ENCODE data around the gene HHAT. TPM values are rescaled to one million over a fixed set of nuclear protein-coding genes. Genes with fewer than 3 reads are reported as not detected.

Gene HHAT
- polyA plus RNA-seq, 1 experiment: 4.8 TPM

DNA sequence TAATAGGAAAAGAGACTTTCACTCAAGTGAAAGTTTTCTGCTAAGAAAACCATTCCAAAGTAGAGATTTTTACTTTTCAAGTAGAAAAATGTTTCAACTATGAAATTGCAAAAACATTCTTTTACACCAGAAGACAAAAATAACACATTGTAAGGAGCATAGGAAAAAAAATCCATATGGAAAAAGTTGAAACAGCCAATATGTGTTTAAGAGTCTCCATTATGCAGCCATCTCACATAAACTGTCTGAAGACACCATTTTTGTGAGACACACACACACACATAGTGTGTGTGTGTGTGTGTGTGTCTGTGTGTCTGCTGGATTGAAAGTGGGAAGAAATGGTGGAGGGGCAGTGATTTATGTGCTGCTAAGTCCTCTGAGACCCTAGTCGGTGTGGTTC, 162.1 kb downstream of the HHAT start:
- POLR2A ChIA-PET: no interaction called here
- TF ChIP-seq, protein P1, sequence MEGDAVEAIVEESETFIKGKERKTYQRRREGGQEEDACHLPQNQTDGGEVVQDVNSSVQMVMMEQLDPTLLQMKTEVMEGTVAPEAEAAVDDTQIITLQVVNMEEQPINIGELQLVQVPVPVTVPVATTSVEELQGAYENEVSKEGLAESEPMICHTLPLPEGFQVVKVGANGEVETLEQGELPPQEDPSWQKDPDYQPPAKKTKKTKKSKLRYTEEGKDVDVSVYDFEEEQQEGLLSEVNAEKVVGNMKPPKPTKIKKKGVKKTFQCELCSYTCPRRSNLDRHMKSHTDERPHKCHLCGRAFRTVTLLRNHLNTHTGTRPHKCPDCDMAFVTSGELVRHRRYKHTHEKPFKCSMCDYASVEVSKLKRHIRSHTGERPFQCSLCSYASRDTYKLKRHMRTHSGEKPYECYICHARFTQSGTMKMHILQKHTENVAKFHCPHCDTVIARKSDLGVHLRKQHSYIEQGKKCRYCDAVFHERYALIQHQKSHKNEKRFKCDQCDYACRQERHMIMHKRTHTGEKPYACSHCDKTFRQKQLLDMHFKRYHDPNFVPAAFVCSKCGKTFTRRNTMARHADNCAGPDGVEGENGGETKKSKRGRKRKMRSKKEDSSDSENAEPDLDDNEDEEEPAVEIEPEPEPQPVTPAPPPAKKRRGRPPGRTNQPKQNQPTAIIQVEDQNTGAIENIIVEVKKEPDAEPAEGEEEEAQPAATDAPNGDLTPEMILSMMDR (IDR thresholded peaks at IDR 0.05; ENCODE audit: low read depth, low read length): no peak
- CTCF ChIA-PET: no interaction called here
- Histone ChIP-seq H3K27ac (ENCODE audit: low read depth, low read length) (no peak overlapping the region), H3K27me3 (ENCODE audit: control insufficient read depth, insufficient read depth, low read length) (no peaks in the 10 kb centered on the region), H3K4me3 (ENCODE audit: low read depth, low read length) (no peak overlapping the region), H3K9me3 (ENCODE audit: control insufficient read depth, insufficient read depth, low read length) (no peaks in the 10 kb centered on the region)
- no peak for DNase-seq (ENCODE audit: low read depth, low spot score)

DNA sequence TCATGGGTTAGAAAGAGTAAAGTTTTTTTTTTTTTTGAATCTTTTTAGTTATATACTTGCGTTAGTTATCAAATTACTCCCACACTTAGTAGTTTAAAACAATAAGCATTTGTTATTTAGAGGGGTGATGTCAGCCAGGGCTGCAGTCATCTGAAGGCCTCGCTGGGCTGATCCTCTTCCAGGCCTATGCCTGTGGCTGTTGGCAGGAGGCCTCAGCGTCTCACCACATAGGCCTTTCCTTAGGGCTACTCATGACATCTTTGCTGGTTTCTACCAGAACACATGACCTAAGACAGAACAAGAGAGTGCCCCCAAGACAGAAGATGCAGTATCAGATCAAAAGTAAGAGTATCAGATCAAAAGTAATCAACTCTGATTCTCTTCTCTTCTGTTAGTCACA, 167.4 kb downstream of the HHAT start:
- peak overlapping the region; percentile 42 for H3K27ac ChIP-seq (ENCODE audit: low read depth, low read length)
- no peaks in the 10 kb centered on the region for H3K27me3 ChIP-seq (ENCODE audit: control insufficient read depth, insufficient read depth, low read length)
- no peaks in the 10 kb centered on the region for H3K9me3 ChIP-seq (ENCODE audit: control insufficient read depth, insufficient read depth, low read length)
- DNase-seq (ENCODE audit: low read depth, low spot score): peak; percentile 61
- TF ChIP-seq, protein P1 (IDR thresholded peaks at IDR 0.05; ENCODE audit: low read depth, low read length): no peak
- CTCF ChIA-PET: no interaction called here
- POLR2A ChIA-PET: no interaction called here
- H3K4me3 ChIP-seq (ENCODE audit: low read depth, low read length): no peak overlapping the region

DNA sequence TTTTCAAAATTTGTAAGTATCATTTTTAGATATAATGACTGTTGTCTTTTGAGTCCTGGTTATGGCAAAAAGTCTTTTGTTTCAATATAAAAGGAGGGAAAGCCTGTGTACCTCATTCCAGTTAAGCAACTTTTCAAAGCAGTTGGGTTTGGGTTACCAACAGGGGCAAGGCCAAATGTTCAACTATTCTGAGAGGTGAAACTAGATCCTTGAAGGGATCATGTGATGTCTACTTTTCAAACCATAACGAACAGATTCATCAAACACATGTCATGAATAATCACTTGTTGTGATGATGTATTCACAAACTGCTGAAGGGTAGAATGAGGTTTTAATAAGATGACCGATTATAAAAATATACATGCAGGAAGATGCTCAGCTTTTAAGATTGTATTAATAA, 171.3 kb downstream of the HHAT start:
- H3K27ac ChIP-seq (ENCODE audit: low read depth, low read length): no peak overlapping the region
- DNase-seq (ENCODE audit: low read depth, low spot score): no peak
- ChIA-PET CTCF (interaction anchor here (0.8 kb wide), 1 partner anchor 52 kb away, joined by 5 read pairs; no protein-coding TSS in a partner anchor), POLR2A (no interaction called here)
- no peak overlapping the region for H3K4me3 ChIP-seq (ENCODE audit: low read depth, low read length)
- no peaks in the 10 kb centered on the region for H3K27me3 ChIP-seq (ENCODE audit: control insufficient read depth, insufficient read depth, low read length)
- H3K9me3 ChIP-seq (ENCODE audit: control insufficient read depth, insufficient read depth, low read length): no peaks in the 10 kb centered on the region
- TF ChIP-seq, protein P1 (IDR thresholded peaks at IDR 0.05; ENCODE audit: low read depth, low read length): no peak

- Histone ChIP-seq H3K27ac (ENCODE audit: low read depth, low read length) (no peak overlapping the region), H3K9me3 (ENCODE audit: control insufficient read depth, insufficient read depth, low read length) (no peaks in the 10 kb centered on the region), H3K27me3 (ENCODE audit: control insufficient read depth, insufficient read depth, low read length) (no peaks in the 10 kb centered on the region), H3K4me3 (ENCODE audit: low read depth, low read length) (no peak overlapping the region)
- TF ChIP-seq, protein P1 (IDR thresholded peaks at IDR 0.05; ENCODE audit: low read depth, low read length): no peak
- ChIA-PET POLR2A (no interaction called here), CTCF (interaction anchor here (0.8 to 1.5 kb wide), 3 partner anchors 52 to 633 kb away, joined by 3 to 5 read pairs (median 3); partner anchors contain the start of gene KCNH1)
- no peak for DNase-seq (ENCODE audit: low read depth, low spot score)
Measured at GRCh38 chr1:210500831-210501230, 172.1 kb downstream of the HHAT start.

- TF ChIP-seq, protein P1 (IDR thresholded peaks at IDR 0.05; ENCODE audit: low read depth, low read length): no peak
- H3K27ac ChIP-seq (ENCODE audit: low read depth, low read length): no peak overlapping the region
- ChIA-PET POLR2A (no interaction called here), CTCF (no interaction called here)
- no peaks in the 10 kb centered on the region for H3K27me3 ChIP-seq (ENCODE audit: control insufficient read depth, insufficient read depth, low read length)
- H3K4me3 ChIP-seq (ENCODE audit: low read depth, low read length): no peak overlapping the region
- H3K9me3 ChIP-seq (ENCODE audit: control insufficient read depth, insufficient read depth, low read length): no peaks in the 10 kb centered on the region
- no peak for DNase-seq (ENCODE audit: low read depth, low spot score)
Measured at GRCh38 chr1:210504286-210504685, 175.6 kb downstream of the HHAT start.
